ENCODE results near the gene TFF2. TPM values are rescaled to one million over a fixed set of nuclear protein-coding genes. Genes with fewer than 3 reads are reported as not detected.

The TFF2 gene
- total RNA-seq, 3 donors from 2014 or later (not counting 1 experiment from before 2014, with no cell fraction given), result not detected

DNA sequence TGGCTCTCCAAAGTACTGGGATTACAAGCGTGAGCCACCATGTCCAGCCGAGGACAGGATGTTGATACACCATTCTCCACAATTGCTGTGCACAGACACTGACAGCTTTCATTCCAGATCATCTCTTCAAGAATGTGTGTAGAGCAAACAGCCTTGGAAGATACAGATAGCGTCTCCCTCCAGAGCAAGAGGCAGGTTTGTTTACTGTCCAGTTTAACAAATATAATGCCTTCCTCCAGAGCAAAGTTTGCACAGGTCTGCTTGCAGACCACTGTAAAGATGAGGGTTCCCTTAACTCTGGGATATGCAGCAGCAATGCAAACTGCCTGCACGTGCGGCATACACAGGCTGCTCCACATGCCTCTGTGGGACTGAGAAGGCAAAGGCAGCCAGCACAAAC is 40.5 kb upstream of the TFF2 start:
- no peak overlapping the region for H3K4me3 Mint-ChIP-seq
- no peak for ATAC-seq
- TF ChIP-seq, protein P1, sequence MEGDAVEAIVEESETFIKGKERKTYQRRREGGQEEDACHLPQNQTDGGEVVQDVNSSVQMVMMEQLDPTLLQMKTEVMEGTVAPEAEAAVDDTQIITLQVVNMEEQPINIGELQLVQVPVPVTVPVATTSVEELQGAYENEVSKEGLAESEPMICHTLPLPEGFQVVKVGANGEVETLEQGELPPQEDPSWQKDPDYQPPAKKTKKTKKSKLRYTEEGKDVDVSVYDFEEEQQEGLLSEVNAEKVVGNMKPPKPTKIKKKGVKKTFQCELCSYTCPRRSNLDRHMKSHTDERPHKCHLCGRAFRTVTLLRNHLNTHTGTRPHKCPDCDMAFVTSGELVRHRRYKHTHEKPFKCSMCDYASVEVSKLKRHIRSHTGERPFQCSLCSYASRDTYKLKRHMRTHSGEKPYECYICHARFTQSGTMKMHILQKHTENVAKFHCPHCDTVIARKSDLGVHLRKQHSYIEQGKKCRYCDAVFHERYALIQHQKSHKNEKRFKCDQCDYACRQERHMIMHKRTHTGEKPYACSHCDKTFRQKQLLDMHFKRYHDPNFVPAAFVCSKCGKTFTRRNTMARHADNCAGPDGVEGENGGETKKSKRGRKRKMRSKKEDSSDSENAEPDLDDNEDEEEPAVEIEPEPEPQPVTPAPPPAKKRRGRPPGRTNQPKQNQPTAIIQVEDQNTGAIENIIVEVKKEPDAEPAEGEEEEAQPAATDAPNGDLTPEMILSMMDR (IDR thresholded peaks at IDR 0.05), result no peak
- Histone ChIP-seq H3K27me3 (ENCODE audit: control insufficient read depth, insufficient read depth, low read length) (no peaks in the 10 kb centered on the region), H3K9me3 (ENCODE audit: control insufficient read depth, insufficient read depth, low read length) (no peaks in the 10 kb centered on the region), H3K4me3 (ENCODE audit: low read length) (no peak overlapping the region), H3K36me3 (ENCODE audit: control insufficient read depth, insufficient read depth, low read length) (no peaks in the 10 kb centered on the region), H3K27ac (ENCODE audit: low read length) (no peak overlapping the region), H3K4me1 (ENCODE audit: control insufficient read depth, insufficient read depth, low read length) (peaks cover 17% of the 10 kb centered on the region)
- no peaks in the 10 kb centered on the region for H3K9me3 Mint-ChIP-seq
- H3K27ac Mint-ChIP-seq, result no peak overlapping the region
- intact Hi-C loops (cut with micrococcal nuclease), result no loop called here
- H3K4me1 Mint-ChIP-seq, result peaks cover 8 to 19% of the 10 kb centered on the region in 2 donors
- peaks cover 47 to 61% of the 10 kb centered on the region in 2 donors for H3K27me3 Mint-ChIP-seq (ENCODE audit: low read depth in 2 of 2)
- H3K36me3 Mint-ChIP-seq, result no peaks in the 10 kb centered on the region
- 90% methylated on average over 5 of the region's 5 CpGs for WGBS (ENCODE audit: insufficient coverage)
- DNase-seq, result no peak

DNA sequence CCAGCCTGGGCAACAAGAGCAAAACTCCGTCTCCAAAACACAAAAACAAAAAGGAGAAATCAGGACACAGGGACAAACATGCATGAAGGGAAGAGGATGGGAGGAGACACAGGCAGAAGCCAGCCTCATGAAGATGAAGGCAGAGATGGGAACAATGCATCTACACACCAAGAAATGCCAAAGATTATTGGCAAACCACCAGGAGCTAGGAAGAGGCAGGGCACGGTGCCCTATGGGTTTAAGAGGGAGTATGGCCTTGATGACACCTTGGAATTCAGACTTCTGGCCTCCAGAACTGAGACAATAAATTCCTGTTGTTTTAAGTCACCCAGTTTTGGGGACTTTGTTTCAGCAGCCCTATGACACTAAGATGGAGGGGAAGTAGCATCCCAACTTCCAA is 39.9 kb upstream of the TFF2 start:
- H3K36me3 ChIP-seq (ENCODE audit: control insufficient read depth, insufficient read depth, low read length), result no peaks in the 10 kb centered on the region
- WGBS (ENCODE audit: insufficient coverage), result 97% methylated on average over 2 of the region's 2 CpGs
- H3K4me3 Mint-ChIP-seq, result no peak overlapping the region
- DNase-seq (no peak), ATAC-seq (no peak)
- H3K27ac ChIP-seq (ENCODE audit: low read length), result no peak overlapping the region
- intact Hi-C loops (cut with micrococcal nuclease), result no loop called here
- TF ChIP-seq, protein P1 (IDR thresholded peaks at IDR 0.05), result no peak
- no peak overlapping the region for H3K4me3 ChIP-seq (ENCODE audit: low read length)
- H3K9me3 Mint-ChIP-seq, result no peaks in the 10 kb centered on the region
- H3K27me3 Mint-ChIP-seq (ENCODE audit: low read depth in 2 of 2), result peaks cover 52 to 67% of the 10 kb centered on the region in 2 donors
- H3K27ac Mint-ChIP-seq, result no peak overlapping the region
- H3K4me1 ChIP-seq (ENCODE audit: control insufficient read depth, insufficient read depth, low read length), result peaks cover 17% of the 10 kb centered on the region
- H3K27me3 ChIP-seq (ENCODE audit: control insufficient read depth, insufficient read depth, low read length), result no peaks in the 10 kb centered on the region
- no peaks in the 10 kb centered on the region for H3K9me3 ChIP-seq (ENCODE audit: control insufficient read depth, insufficient read depth, low read length)
- H3K4me1 Mint-ChIP-seq, result peaks cover 8 to 19% of the 10 kb centered on the region in 2 donors
- no peaks in the 10 kb centered on the region for H3K36me3 Mint-ChIP-seq

DNA sequence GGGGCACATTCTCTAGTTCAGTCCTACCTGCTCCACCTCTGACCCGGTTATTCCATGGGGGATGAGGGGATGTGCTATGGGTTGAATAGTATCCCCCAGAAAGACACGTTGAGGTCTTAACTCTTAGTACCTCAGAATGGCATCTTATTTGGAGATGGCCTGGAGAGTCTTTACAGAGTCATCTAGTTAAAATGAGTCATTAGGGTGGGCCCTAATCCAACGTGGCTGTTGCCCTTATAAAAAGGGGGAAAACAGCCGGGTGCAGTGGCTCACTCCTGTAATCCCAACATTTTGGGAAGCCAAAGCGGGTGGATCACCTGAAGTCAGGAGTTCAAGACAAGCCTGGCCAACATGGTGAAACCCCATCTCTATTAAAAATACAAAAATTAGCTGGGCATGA is 39.4 kb upstream of the TFF2 start:
- Mint-ChIP-seq H3K27ac (no peak overlapping the region), H3K4me1 (peaks cover 8 to 21% of the 10 kb centered on the region in 2 donors), H3K9me3 (no peaks in the 10 kb centered on the region), H3K36me3 (no peaks in the 10 kb centered on the region), H3K4me3 (no peak overlapping the region), H3K27me3 (ENCODE audit: low read depth in 2 of 2) (peaks cover 55 to 66% of the 10 kb centered on the region in 2 donors)
- Histone ChIP-seq H3K27me3 (ENCODE audit: control insufficient read depth, insufficient read depth, low read length) (no peaks in the 10 kb centered on the region), H3K27ac (ENCODE audit: low read length) (no peak overlapping the region), H3K9me3 (ENCODE audit: control insufficient read depth, insufficient read depth, low read length) (no peaks in the 10 kb centered on the region), H3K36me3 (ENCODE audit: control insufficient read depth, insufficient read depth, low read length) (no peaks in the 10 kb centered on the region), H3K4me3 (ENCODE audit: low read length) (no peak overlapping the region), H3K4me1 (ENCODE audit: control insufficient read depth, insufficient read depth, low read length) (peaks cover 17% of the 10 kb centered on the region)
- ATAC-seq (no peak), DNase-seq (no peak)
- intact Hi-C loops (cut with micrococcal nuclease), result no loop called here
- TF ChIP-seq, protein P1 (IDR thresholded peaks at IDR 0.05), result no peak
- 83% methylated on average over 5 of the region's 5 CpGs for WGBS (ENCODE audit: insufficient coverage)

DNA sequence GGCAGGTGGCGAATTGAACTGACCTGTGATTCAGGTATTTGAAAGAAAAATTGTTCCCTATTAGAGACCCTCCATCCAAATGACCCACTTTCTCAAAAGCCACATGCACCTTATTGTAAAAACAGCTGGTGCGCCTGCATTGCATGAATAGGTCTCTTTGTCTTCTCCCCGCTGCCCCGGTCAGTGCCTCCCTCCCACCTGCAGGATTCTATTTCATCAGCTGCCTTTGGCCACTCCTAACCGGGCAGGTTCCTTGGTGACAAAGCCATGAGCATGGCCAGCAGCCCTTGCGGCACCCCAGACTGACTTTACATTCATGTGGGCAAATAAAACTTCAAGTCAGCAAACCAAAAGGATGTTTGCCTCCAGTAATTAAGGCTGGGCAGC is 38.6 kb upstream of the TFF2 start:
- Histone ChIP-seq H3K27me3 (ENCODE audit: control insufficient read depth, insufficient read depth, low read length) (no peaks in the 10 kb centered on the region), H3K36me3 (ENCODE audit: control insufficient read depth, insufficient read depth, low read length) (no peaks in the 10 kb centered on the region), H3K9me3 (ENCODE audit: control insufficient read depth, insufficient read depth, low read length) (no peaks in the 10 kb centered on the region), H3K4me3 (ENCODE audit: low read length) (no peak overlapping the region), H3K27ac (ENCODE audit: low read length) (no peak overlapping the region), H3K4me1 (ENCODE audit: control insufficient read depth, insufficient read depth, low read length) (peaks cover 17% of the 10 kb centered on the region)
- TF ChIP-seq, protein P1 (IDR thresholded peaks at IDR 0.05), result no peak
- H3K36me3 Mint-ChIP-seq, result no peaks in the 10 kb centered on the region
- DNase-seq, result no peak
- H3K27me3 Mint-ChIP-seq (ENCODE audit: low read depth in 2 of 2), result peaks cover 53 to 60% of the 10 kb centered on the region in 2 donors
- H3K4me3 Mint-ChIP-seq, result no peak overlapping the region
- no peaks in the 10 kb centered on the region for H3K9me3 Mint-ChIP-seq
- 73% methylated on average over 6 of the region's 6 CpGs for WGBS (ENCODE audit: insufficient coverage)
- peaks cover 8 to 24% of the 10 kb centered on the region in 2 donors for H3K4me1 Mint-ChIP-seq
- no peak overlapping the region for H3K27ac Mint-ChIP-seq
- intact Hi-C loops (cut with micrococcal nuclease), result no loop called here
- peak in 1 of 3 donors; percentile 7 for ATAC-seq

Measured in natural killer cell (primary cell).